NCI-H2029 treated with DMSO at 0.1 percent for 48 hours (cell line): ENCODE results near the gene CRMP1.

Experiments used
- DNase-seq: peaks from one replicate; lab custom pipeline; 2025; lab: John Stamatoyannopoulos, UW

CRMP1 gene

DNA sequence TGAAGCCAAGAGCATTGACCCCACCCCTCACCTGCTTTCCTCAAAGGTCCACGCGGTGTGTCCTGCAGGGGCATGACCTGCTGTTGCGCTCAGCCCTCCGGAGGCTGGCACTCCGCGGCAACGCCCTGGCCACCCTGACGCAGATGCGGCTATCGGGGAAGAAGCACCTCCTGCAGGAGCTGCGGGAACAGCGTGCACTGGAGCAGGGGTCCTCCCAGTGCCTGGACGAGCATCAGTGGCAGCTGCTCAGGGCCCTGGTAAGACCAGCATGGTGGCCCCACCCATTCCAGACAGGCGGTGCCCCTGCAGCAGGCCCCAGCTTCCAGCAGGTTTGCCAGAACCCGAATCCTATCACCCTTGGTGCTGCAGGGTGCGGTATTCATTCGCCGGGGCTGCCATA lies 95.9 kb downstream of the CRMP1 start:
- DNase-seq, result no peak

- no peak for DNase-seq
These were observed 97.3 kb downstream of the CRMP1 start for GRCh38 chr4:5795580-5795979.

DNA sequence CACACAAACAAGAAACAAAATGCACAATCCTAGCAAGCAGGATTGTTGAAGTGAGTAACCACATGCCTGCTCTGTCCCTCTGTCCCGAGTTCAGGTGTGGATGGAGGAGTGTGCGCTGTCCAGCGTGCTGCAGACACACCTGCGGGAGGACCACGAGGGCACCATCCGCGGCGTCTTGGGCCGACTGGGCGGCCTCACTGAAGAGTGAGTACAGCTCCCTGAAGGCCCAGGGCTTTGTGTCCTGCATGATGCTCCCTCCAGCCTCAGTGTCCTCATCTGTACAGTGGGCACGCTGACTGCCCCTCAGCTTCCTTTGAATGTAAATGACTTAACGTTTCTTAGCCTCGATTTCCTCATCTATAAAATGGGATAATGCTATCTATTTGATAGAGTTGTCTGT lies 99.4 kb downstream of the CRMP1 start:
- DNase-seq, result no peak

- no peak for DNase-seq
These were observed 101.2 kb downstream of the CRMP1 start for GRCh38 chr4:5791654-5792053.

DNA sequence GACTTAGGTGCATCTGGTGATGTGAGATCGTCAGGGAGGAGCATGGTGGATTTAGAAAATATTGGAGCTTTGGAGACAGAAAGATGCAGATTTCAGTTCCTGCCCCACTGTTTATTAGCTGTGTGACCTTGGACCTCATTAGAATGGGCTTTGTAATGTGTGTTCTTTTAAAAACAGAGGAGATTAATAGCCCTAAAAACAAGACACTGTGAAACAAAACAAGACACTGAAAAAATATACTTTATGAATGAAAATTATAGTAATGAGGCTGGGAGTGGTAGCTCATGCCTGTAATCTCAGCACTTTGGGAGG lies 102.4 kb downstream of the CRMP1 start:
- DNase-seq, result no peak

DNA sequence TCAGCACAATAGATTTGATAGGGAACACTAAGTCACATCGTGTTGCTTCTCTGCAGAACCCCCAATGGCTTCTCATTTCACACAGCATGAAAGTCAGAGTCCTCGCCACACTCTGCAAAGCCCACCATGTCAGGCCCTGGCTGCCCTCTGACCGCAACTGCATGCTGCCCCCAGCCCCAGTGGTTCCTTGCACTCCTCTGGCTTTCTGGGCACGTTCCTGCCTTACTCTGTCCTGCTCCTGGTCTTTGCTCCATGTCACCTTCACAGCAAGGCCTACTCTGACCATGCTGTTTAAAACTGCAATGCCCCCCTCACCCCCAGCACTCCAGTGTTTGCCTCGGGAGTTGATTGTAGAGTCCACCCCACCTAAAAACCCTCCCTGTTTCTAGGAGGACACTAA lies 103.7 kb downstream of the CRMP1 start:
- no peak for DNase-seq

GRCh38 chr4:5788144-5788543 lies 104.7 kb downstream of the CRMP1 start:
- no peak for DNase-seq

- DNase-seq, result no peak
These were observed 105.6 kb downstream of the CRMP1 start for GRCh38 chr4:5787311-5787710.

GRCh38 chr4:5785806-5786680 lies 106.8 kb downstream of the CRMP1 start:
- no peak for DNase-seq

DNA sequence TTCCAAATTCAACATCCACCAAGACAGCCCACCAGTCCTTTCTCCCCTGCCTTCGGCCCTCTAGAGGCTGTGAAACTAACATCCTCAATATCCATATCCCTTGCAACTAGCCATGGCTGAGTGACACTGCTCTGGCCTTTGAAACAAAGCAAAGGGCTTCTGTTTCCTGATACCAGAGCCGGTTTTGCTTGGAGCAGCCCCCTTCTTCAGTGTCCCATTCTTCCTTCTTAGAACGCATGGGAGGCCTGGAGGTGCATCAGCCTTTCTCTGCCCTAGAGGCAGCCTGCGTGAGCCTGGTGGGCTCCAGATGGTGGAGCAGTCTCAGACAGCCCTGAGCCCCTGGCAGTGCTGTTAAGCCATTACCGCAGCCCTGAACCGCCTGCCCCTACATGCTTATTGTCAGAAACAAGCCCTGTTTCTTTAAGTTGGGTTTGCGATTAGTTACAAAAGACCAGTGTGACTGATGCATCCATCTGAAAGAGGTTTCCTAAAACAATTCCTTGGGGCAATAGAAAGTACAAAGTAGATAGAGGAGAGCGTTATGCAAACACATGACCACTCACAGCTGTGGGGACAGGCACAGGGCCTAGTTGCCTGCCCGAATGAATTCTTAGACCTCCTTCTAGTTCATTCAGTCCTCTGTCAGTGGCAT lies 107.8 kb downstream of the CRMP1 start:
- DNase-seq, result no peak

DNA sequence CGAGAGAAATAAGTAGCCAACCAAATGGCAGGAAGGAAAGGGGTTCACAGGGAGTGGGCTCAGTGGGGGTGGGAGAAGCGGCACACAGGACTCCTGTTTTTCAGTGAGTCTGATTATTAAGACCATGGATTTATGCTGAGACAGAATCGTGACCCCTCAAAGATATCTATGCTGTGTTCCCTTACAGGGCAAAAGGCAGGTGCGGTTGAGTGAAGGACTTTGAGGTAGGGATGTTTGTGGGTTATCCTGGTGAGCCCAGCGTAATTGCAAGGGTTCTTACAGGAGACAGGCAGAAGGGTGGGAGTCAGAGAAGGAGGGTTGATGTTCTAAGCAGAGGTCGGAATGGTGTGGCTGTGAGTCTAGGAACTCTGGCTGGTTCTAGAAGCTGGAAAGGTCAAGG lies 108.9 kb downstream of the CRMP1 start:
- no peak for DNase-seq

DNA sequence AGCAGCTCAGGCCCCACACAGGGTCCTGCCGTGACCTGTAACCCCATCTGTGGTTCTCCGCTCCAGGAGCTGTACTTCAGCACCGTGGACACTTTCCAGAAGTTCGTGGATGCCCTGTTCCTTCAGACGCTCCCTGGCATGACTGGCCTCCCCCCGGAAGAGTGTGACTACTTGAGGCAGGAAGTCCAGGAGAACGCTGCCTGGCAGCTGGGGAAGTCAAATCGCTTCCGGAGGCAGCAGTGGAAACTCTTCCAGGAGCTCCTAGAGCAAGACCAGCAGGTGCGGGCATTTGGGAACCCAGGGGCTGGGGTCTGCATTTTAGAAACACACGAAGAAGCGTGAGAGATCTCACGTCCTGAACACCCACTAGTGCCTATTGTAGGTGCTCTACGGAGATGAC lies 109.4 kb downstream of the CRMP1 start:
- no peak for DNase-seq

GRCh38 chr4:5782829-5783476 lies 109.9 kb downstream of the CRMP1 start:
- DNase-seq, result peak; percentile 56

DNA sequence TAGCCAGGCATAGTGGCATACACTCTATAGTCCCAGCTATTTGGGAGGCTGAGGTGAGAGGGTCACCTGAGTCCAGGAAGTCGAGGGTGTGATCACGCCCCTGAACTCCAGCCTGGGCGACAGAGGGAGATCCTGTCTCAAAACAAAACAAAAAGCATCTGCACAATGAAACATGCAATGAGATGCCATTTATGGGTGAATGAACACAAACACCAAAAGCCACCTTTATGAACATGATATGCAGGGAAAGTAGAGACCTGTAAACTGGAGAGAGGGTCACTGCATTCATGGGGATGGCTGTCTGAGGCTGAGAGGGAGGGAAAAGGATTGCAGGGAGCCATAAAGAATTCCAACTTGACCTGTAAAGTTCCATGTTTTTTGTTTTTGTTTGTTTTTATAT lies 111.2 kb downstream of the CRMP1 start:
- DNase-seq, result no peak

DNA sequence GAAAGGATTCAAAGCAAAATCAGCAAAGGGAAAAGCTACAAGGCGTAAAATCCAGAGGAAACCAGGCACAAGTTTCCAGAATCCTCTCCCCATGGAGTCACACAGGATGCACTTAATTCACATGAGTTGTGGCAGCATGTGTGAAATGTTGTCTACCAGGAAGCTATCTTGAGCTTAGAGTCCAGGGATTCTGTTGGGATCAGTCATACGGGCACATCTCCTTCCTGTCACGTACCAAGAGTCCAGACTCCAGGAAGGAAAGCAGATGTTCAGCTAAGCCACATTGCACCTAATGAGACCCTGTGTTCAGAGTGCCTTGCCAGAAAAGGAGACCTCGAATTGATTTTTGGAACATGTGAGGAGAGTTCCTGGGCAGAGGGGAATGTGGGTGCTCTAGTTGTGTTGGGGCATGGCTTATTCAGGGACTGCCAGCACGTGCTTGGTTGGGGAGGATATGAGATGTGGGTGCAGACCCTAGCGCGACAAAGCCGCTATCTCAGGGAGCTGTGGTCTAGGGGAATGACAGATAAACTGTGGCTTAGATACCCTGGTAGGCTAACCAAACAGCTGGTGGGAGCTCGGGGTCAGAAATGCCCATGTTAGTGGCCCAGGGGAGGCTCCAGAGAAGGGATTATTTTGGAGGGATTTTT lies 111.9 kb downstream of the CRMP1 start:
- DNase-seq, result no peak

GRCh38 chr4:5776510-5776909 lies 116.4 kb downstream of the CRMP1 start:
- DNase-seq, result no peak

- DNase-seq, result no peak
These were observed 118.4 kb downstream of the CRMP1 start for GRCh38 chr4:5774416-5775036.

DNA sequence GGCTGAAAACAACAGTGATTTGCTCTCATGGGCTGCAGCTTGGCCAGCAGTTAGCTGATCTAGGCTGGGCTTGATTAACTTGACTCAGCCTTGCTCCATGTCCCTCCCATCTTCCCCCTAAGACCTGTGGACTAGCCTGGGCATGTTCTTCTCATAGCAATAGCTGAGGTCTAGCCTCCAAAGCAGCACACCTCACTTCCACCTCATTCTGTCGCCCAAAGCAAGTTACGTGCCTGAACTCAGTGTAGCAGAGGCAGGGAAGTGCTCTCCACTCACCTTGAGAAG lies 119.7 kb downstream of the CRMP1 start:
- no peak for DNase-seq

DNA sequence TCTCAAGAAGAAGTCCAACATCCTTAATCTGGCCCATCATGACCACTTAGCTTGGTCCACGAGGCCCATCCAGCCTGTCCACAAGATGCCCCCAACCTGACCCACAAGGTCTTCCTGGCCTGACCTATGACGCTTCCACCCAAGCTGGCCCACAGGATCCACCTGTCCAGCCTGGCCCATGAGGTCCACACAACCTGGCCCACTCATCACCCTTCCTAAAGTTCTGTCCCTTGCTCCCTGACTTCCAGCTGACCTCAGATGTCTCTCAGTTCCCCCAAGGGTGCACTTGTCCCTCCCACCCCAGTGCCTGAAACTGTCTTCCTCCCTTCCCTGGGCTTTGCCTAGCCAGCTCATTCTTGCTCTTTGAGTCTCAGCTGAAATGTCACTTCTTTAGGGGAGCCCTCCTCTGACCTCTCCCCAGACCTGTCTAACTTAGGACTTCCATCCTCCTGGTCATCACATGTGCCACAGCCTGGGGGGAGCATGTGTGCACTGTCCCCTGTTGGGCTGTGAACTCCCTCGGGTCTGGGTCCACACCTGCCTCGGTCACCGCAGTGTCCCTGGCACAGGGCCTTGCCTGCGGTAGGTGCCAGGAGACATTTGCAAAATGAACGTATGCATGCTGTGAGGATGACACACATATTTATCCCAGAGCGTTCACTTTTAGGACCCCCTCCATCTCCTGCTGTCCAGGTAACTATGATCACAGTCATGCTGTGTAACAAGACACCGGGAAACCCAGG lies 120.2 kb downstream of the CRMP1 start:
- DNase-seq, result no peak
